ENCODE measurements around the gene HSDL1. TPM values are rescaled to one million over a fixed set of nuclear protein-coding genes. Genes with fewer than 3 reads are reported as not detected.

Gene HSDL1
- total and polyA plus RNA-seq, 2 donors (not counting 3 experiments of a cell fraction or from before 2014, with no cell fraction given): 19.9 to 27.9 TPM

DNA sequence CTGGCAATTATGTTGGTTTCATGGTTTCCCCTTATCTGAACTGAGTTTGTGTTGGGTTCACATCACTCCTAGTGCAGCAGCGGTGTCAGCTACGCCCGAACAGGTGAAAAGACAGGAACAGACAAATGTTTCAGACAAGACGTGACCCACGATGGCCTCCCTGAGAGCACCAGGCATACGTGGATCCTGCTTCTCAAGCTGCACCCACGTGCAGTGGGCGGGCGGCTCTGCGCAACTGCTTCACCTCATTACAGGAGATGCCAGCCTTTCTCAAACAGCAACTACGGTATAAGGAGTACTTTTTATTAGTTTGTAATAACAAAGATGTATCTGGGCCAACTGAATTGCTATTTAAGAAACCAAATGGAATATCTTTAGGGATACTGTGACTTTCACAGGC, 69.6 kb downstream of the HSDL1 start:
- intact Hi-C loops (cut with micrococcal nuclease) (no loop called here), dilution Hi-C loops (cut with MboI; ENCODE audit: extremely low pct_ligation_motif_present, low sequenced_read_pairs) (no loop called here)
- Histone ChIP-seq H4K20me1 (replicated peaks; ENCODE audit: control insufficient read depth, extremely low read depth, insufficient read depth, low read length) (no peaks in the 10 kb centered on the region), H3K9me1 (replicated peaks; ENCODE audit: control insufficient read depth, extremely low read depth, insufficient read depth, low read length) (no peaks in the 10 kb centered on the region), H3K36me3 (ENCODE audit: control insufficient read depth in 2 of 2, extremely low read depth in 1 of 2, insufficient read depth in 2 of 2, low read length in 2 of 2) (peaks cover 6 to 20% of the 10 kb centered on the region in 2 experiments), H3K9me3 (replicated peaks; ENCODE audit: control insufficient read depth, insufficient read depth, low read length) (no peaks in the 10 kb centered on the region), H3K27me3 (ENCODE audit: control insufficient read depth in 2 of 2, insufficient read depth in 2 of 2, low read length in 2 of 2) (no peaks in the 10 kb centered on the region), H3K27ac (ENCODE audit: insufficient read depth, low read depth, low read length) (no peak overlapping the region), H2AFZ (ENCODE audit: low read depth, low read length) (no peak overlapping the region), H3K4me1 (ENCODE audit: control insufficient read depth, extremely low read depth, insufficient read depth, low read length) (peaks cover 20% of the 10 kb centered on the region), H3K9ac (replicated peaks; ENCODE audit: extremely low read depth, insufficient read depth, low read length) (no peak overlapping the region), H3K4me2 (ENCODE audit: insufficient read depth, low read length) (no peak overlapping the region), H3K79me2 (ENCODE audit: control insufficient read depth, insufficient read depth, low read length) (peaks cover 9% of the 10 kb centered on the region), H3K4me3 (replicated peaks in 1 of 3; ENCODE audit: insufficient read depth in 1 of 3, low read depth in 1 of 3, low read length in 3 of 3) (no peak overlapping the region)
- DNase-seq (ENCODE audit: low read depth, low spot score) (no peak), FAIRE-seq (no peak)
- BruUV-seq (replicated peaks): no TSS peak
- TF ChIP-seq JUN (IDR thresholded peaks at IDR 0.05; ENCODE audit: borderline replicate concordance, insufficient read depth, insufficient read length, low read depth): no peak
- TF ChIP-seq, protein P1, sequence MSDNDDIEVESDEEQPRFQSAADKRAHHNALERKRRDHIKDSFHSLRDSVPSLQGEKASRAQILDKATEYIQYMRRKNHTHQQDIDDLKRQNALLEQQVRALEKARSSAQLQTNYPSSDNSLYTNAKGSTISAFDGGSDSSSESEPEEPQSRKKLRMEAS (IDR thresholded peaks at IDR 0.05; ENCODE audit: insufficient read depth, insufficient read length): no peak
- no peak for TF ChIP-seq MYC (IDR thresholded peaks at IDR 0.05; ENCODE audit: low read depth, low read length)
- TF ChIP-seq, protein P2, sequence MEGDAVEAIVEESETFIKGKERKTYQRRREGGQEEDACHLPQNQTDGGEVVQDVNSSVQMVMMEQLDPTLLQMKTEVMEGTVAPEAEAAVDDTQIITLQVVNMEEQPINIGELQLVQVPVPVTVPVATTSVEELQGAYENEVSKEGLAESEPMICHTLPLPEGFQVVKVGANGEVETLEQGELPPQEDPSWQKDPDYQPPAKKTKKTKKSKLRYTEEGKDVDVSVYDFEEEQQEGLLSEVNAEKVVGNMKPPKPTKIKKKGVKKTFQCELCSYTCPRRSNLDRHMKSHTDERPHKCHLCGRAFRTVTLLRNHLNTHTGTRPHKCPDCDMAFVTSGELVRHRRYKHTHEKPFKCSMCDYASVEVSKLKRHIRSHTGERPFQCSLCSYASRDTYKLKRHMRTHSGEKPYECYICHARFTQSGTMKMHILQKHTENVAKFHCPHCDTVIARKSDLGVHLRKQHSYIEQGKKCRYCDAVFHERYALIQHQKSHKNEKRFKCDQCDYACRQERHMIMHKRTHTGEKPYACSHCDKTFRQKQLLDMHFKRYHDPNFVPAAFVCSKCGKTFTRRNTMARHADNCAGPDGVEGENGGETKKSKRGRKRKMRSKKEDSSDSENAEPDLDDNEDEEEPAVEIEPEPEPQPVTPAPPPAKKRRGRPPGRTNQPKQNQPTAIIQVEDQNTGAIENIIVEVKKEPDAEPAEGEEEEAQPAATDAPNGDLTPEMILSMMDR (IDR thresholded peaks at IDR 0.05; ENCODE audit: extremely low read depth in 1 of 2, insufficient read depth in 1 of 2, low read depth in 1 of 2, low read length in 2 of 2): no peak
- no peak for TF ChIP-seq POLR2A (IDR thresholded peaks at IDR 0.05; ENCODE audit: low read depth, low read length)
- no peak for TF ChIP-seq EZH2 (IDR thresholded peaks at IDR 0.05; ENCODE audit: borderline replicate concordance, low read depth, low read length, severe bottlenecking)
- no peak for TF ChIP-seq POLR2AphosphoS5 (IDR thresholded peaks at IDR 0.05; ENCODE audit: insufficient read depth, low read depth, low read length)
- no peak for TF ChIP-seq GATA2 (IDR thresholded peaks at IDR 0.05; ENCODE audit: insufficient read depth, insufficient read length, low read depth, low read length)
- TF ChIP-seq FOS (IDR thresholded peaks at IDR 0.05; ENCODE audit: borderline replicate concordance, insufficient read depth, low read length): no peak
- ChIA-PET CTCF (no interaction called here), POLR2A (no interaction called here)
